Thyroid gland (tissue), 4 donors: ENCODE results near the gene SHMT2.

Source experiments
- CTCF ChIP-seq, 6 experiments: fragments of 200-600 bp in 3 of 6; fragments of 450-650 bp in 3 of 6; sonication (generic) in 3 of 6; IDR thresholded peaks; one replicate each; pipeline ENCODE4 v1.5.1; 2016 to 2019; ENCODE audit warnings: antibody characterized with exemption in 6 of 6, mild to moderate bottlenecking in 2 of 6, inconsistent platforms in 1 of 6, moderate library complexity in 1 of 6
- POLR2A ChIP-seq, 2 donors: fragments of 450-650 bp; IDR thresholded peaks; one replicate each; pipeline ENCODE4 v1.6.1; 2017; ENCODE audit warnings: antibody characterized with exemption in 2 of 2, mild to moderate bottlenecking in 2 of 2, moderate library complexity in 1 of 2

- TF ChIP-seq CTCF (IDR thresholded peaks at IDR 0.05) (no peak), POLR2A (IDR thresholded peaks at IDR 0.05) (no peak)
These were observed 33.1 kb upstream of the SHMT2 start for GRCh38 chr12:57196439-57196838.
